GM19324 (cell line): Measurements from ENCODE around the gene NEXMIF.
"Not testable (repeated sequence)": the region's sequence is repeated elsewhere in the genome, so short reads cannot be mapped to it uniquely, and the experiment has no call there.

Experiments
- ATAC-seq: cut with Tn5 transposase; IDR thresholded peaks from one replicate; pipeline ENCODE4 v1.9.1; 2021; ENCODE audit warnings: mild to moderate bottlenecking, moderate library complexity; ENCODE audit not compliant: unreplicated experiment, low FRiP score

Gene NEXMIF

DNA sequence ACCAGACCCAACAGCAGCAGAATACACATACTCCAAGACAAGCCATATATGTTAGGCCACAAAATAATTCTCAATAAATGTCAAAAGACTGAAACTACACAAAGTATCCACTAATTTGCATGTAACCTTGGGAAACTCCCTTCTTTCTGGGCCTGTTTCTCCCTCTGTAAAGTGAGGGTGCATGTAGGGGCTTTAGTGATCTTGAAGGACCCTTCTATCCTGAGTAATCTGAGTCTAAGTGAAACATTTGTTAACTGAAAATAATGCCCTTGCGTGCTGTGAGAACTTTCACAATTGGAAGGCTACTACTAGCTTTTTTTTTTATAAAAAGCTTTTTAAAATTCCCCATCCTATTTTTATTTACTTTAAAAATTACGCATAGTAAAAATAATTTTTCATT lies 125.2 kb downstream of the NEXMIF start:
- ATAC-seq: no peak

DNA sequence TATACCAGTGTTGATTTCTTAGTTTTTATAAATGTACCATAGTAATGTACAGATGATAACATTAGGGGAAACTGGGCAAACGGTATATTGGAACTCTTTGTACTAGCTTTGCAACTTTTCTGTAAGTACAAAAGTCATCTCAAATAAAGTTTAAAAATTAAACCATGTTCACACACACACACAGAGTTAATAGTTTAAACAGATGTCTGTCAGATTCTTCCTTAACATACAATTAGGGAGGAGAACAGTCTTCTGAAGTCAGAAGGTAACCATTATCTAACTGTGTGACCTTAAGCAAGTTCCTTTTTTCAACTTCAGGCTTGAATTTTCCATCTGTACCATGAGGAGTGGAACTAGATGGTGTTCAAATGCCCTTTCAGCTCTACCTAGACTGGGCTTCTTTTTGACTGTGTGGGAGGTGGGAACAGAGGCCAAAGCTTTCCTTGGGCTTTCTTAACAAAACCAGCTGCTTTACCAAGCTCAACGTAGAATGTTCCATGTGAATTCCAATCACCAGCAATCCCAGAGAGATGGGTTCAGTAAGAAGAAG lies 127.8 kb downstream of the NEXMIF start:
- no peak for ATAC-seq

DNA sequence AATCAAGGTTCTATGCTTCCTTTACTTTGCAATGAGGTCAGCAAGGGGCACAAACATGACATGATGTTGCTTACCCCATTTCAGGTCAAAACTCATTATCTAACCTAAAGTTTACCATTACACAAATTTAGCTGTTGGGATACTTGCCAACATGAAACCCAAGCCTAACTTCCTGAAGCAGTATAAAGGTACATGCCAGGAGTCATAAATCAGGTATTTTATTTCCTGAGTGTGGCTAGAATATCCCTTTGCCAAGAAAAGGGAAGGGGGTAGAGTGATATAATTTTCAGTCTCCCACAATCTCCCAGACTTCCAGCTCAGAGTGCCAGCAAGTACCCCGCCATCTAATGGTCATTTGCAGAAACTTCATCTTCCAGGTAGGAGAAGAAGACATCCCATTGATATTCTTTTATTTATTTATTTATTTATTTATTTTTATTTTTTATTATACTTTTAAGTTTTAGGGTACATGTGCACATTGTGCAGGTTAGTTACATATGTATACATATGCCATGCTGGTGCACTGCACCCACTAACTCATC lies 136.6 kb downstream of the NEXMIF start:
- ATAC-seq: no peak

DNA sequence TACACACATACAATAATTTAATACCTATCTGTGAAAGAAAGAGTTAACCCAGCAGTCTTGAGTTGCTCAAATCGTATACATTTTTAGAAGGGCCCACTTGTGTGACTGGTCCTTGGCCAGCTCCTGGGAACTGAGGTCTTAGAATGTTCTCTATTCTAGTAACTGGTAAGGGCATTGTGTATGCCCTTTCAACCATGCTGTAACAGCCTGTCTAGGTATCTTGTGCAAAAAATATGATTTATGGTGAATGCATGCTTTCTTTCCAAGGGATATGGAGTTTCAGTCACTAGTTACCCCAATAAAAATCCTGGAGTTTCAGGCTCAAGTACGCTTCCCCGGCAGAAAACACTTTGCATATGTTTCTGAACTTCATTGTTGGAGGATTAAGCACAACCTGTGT lies 140.6 kb downstream of the NEXMIF start:
- ATAC-seq: no peak

DNA sequence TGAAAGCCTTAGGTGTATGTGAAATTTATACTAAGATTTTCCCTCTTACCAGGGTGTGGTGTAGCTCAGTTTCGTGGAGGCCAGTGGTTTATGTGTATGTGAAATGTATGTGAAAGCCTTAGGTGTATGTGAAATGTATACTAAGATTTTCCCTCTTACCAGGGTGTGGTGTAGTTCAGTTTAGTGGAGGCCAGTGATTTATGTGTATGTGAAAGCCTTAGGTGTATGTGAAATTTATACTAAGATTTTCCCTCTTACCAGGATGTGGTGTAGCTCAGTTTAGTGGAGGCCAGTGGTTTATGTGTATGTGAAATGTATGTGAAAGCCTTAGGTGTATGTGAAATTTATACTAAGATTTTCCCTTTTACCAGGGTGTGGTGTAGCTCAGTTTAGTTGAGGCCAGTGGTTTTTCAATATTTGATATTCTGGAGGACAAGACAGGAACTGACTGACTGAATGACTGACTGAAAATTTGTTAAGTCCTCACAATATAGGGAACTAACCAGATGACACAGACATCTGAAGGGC lies 143.7 kb downstream of the NEXMIF start:
- ATAC-seq: no peak

DNA sequence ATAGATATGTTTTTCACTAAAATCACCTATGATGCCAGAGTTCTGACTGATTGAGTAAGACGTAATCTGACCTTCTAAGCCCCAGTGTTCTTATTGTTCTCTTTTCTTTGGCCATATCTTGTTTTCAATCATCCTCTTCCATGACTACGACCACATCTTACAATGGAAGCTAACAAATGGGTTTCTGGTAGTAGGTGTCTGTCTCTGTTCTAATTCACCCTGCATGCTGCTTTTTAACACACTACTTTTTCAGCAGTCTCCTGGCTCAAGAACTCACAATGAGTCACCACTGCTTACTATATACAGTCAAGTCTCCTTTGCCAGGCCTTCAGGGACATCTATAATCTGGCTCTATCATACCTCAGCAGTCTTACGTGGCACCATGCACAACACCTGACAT lies 146.1 kb downstream of the NEXMIF start:
- ATAC-seq: no peak

DNA sequence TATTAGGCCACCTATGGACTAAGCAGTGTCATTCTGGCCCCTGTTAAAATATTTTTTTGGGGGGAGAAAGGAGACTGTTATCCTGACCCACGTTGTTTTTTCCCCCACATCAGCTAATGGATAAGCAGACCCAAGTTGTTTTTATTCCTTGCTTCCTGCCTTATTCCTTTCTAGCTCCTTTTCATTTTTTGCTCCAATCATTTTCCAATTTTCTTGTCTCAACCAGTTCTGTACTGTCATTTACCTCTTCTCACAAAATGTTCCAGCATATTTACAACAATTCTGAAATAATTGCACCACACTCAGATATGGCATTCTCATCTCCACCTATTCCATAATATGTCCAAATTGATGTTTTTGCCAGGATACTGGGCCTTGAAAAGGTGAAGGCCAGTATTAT lies 150.3 kb downstream of the NEXMIF start:
- no peak for ATAC-seq

DNA sequence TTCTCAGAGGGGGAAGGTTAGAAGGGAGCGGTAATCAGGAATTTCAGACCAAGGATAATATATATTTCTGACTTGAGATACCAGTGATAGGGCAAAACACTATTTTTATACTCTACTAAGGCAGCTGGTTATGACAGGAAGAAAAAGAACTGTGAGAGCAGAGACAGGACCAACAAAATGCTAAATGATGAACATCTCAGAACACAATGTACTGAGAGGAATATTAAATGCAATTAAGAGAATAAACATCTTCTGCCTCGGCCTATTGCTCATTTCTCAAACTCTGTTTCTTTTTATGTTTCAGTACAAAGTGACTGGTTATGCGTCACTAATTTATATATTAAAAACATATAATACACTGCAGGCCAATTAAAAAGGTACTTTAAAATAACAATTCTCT lies 188.8 kb downstream of the NEXMIF start:
- no peak for ATAC-seq

DNA sequence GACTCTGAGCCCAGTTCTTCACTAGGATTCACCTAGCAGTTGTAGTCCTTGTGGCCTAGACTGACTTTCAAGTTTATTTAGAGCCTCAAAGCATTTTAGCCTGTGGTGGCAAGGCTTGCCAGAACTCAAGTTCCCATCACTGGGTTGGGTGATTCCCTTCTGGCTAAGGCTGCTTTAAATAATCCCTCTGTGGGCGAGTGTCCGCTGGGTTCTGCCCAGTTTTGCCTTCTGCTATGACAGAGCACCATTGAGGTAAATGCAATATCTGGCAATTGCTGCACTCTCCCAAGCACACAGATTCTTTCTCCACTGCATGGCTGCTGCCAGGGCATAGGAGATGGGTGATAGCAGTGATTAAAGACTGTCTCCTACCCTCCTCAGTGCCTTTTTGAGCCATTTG lies 220.0 kb downstream of the NEXMIF start:
- ATAC-seq: no peak

DNA sequence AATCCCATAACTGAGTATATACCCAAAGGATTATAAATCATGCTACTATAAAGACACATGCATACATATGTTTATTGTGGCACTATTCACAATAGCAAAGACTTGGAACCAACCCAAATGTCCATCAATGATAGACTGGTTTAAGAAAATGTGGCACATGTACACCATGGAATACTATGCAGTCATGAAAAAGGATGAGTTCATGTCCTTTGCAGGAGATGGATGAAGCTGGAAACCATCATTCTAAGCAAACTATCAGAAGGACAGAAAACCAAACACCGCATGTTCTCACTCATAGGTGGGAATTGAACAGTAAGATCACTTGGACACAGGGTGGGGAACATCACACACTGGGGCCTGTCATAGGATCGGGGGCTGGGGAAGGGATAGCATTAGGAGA lies 223.9 kb downstream of the NEXMIF start:
- ATAC-seq: not testable (repeated sequence)

DNA sequence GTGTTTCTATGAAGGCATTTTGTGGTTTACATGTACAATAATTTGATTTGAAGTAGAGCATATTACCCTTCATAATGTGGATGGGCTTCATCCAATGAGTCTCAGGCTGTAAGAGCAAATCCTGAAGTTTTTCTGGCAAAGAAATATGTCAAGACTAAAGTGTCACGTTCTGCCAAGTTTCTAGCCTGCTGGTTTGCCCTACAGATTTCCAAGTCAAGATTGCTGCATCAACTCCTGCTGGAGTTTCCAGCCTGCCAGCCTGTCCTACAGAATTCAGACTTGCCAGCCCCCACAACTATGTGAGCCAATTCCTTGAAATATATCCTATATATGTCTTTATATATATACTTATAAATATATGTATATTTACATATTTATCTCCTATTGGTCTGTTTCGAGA lies 240.8 kb downstream of the NEXMIF start:
- no peak for ATAC-seq
